Progenitor cell of endocrine pancreas (in vitro differentiated cells): ENCODE data around the gene RPL19. TPM values are rescaled to one million over a fixed set of nuclear protein-coding genes. Genes with fewer than 3 reads are reported as not detected.
A peak's percentile ranks its signal among the peaks of the same experiment; 100 is the strongest.
"Not testable (repeated sequence)": the region's sequence is repeated elsewhere in the genome, so short reads cannot be mapped to it uniquely, and the experiment has no call there.

Experiments
- DNase-seq: peaks from one replicate; pipeline ENCODE4 v3.0.0; 2021; ENCODE audit warnings: low spot score; ENCODE audit not compliant: unreplicated experiment
- H3K27ac Mint-ChIP-seq: 2 replicates; pipeline ENCODE4 v1.8.0; 2021; ENCODE audit warnings: mild to moderate bottlenecking, moderate library complexity, mixed read lengths
- H3K27me3 Mint-ChIP-seq: 2 replicates; pipeline ENCODE4 v1.8.0; 2021; ENCODE audit warnings: mixed read lengths
- H3K36me3 Mint-ChIP-seq: 2 replicates; pipeline ENCODE4 v1.8.0; 2022; ENCODE audit warnings: mixed read lengths; ENCODE audit not compliant: insufficient read depth
- H3K4me1 Mint-ChIP-seq: 2 replicates; pipeline ENCODE4 v1.8.0; 2021; ENCODE audit warnings: low read depth, mixed read lengths
- H3K4me3 Mint-ChIP-seq: 2 replicates; pipeline ENCODE4 v1.8.0; 2021; ENCODE audit warnings: low read depth, mild to moderate bottlenecking, moderate library complexity, mixed read lengths
- H3K9me3 Mint-ChIP-seq: 2 replicates; pipeline ENCODE4 v1.8.0; 2021; ENCODE audit warnings: low read depth, mixed read lengths
- CTCF ChIP-seq: fragments of 200-600 bp; sonication (generic); IDR thresholded peaks from one replicate; pipeline ENCODE4 v1.5.0; 2021; ENCODE audit warnings: antibody characterized with exemption, mild to moderate bottlenecking; ENCODE audit not compliant: unreplicated experiment
- total RNA-seq: library from RNA; stranded (reverse); gene quantifications from 2 replicates; pipeline ENCODE4 v1.2.1, GENCODE V29; 2021

RPL19 gene
- total RNA-seq, 1 donor from 2014 or later = 1,229 TPM

GRCh38 chr17:39164675-39165143, 35.4 kb upstream of the RPL19 start:
- Mint-ChIP-seq H3K27ac (peak overlapping the region; percentile 43), H3K4me3 (peak overlapping the region; percentile 82), H3K36me3 (no peaks in the 10 kb centered on the region)

GRCh38 chr17:39165178-39165840, 34.8 kb upstream of the RPL19 start:
- Mint-ChIP-seq H3K4me1 (peaks cover 10% of the 10 kb centered on the region), H3K27me3 (peaks cover 35% of the 10 kb centered on the region), H3K9me3 (no peaks in the 10 kb centered on the region), H3K27ac (peak overlapping the region; percentile 43), H3K36me3 (no peaks in the 10 kb centered on the region), H3K4me3 (peak overlapping the region; percentile 82)
- no peak for DNase-seq
- TF ChIP-seq CTCF = no peak

More at GRCh38 chr17:39164675-39165143, 35.4 kb upstream of the RPL19 start:
- H3K4me1 Mint-ChIP-seq = peaks cover 10% of the 10 kb centered on the region
- H3K27me3 Mint-ChIP-seq = peaks cover 35% of the 10 kb centered on the region
- DNase-seq = peak; percentile 60
- TF ChIP-seq CTCF = peak; percentile 79
- H3K9me3 Mint-ChIP-seq = no peaks in the 10 kb centered on the region

GRCh38 chr17:39165841-39166349, 34.2 kb upstream of the RPL19 start, which contains the start of gene ARL5C:
TSS of gene ARL5C (minus strand) at chr17:39166161. CDS start at chr17:39165760, 401 bp downstream.
- DNase-seq = no peak
- peak within 1 kb of the TSS; percentile 82 for H3K4me3 Mint-ChIP-seq
- H3K36me3 Mint-ChIP-seq = no peaks in the 10 kb centered on the region
- peaks cover 10% of the 10 kb centered on the region for H3K4me1 Mint-ChIP-seq
- H3K27ac Mint-ChIP-seq = peak within 1 kb of the TSS; percentile 43
- peaks cover 35% of the 10 kb centered on the region for H3K27me3 Mint-ChIP-seq
- H3K9me3 Mint-ChIP-seq = no peaks in the 10 kb centered on the region
- TF ChIP-seq CTCF = no peak

GRCh38 chr17:39166437-39167335, 33.4 kb upstream of the RPL19 start:
- no peaks in the 10 kb centered on the region for H3K9me3 Mint-ChIP-seq
- no peak overlapping the region for H3K27ac Mint-ChIP-seq
- peaks cover 10% of the 10 kb centered on the region for H3K4me1 Mint-ChIP-seq
- H3K27me3 Mint-ChIP-seq = peaks cover 35% of the 10 kb centered on the region
- no peak for DNase-seq
- H3K36me3 Mint-ChIP-seq = no peaks in the 10 kb centered on the region
- peak overlapping the region; percentile 52 for H3K4me3 Mint-ChIP-seq
- TF ChIP-seq CTCF = no peak

- Mint-ChIP-seq H3K9me3 (no peaks in the 10 kb centered on the region), H3K4me1 (peaks cover 10% of the 10 kb centered on the region), H3K4me3 (no peak overlapping the region), H3K27me3 (peaks cover 35% of the 10 kb centered on the region), H3K27ac (no peak overlapping the region), H3K36me3 (no peaks in the 10 kb centered on the region)
- no peak for TF ChIP-seq CTCF
- DNase-seq = no peak
Observed at GRCh38 chr17:39167476-39167875, 32.6 kb upstream of the RPL19 start.

- DNase-seq, H3K9me3 Mint-ChIP-seq, H3K4me3 Mint-ChIP-seq, H3K27ac Mint-ChIP-seq, H3K4me1 Mint-ChIP-seq, H3K36me3 Mint-ChIP-seq: not testable (repeated sequence)
- H3K27me3 Mint-ChIP-seq = peaks cover 35% of the 10 kb centered on the region
Observed at GRCh38 chr17:39168503-39168902, 31.6 kb upstream of the RPL19 start.
